Measurements from ENCODE around the gene VHLL. TPM values are rescaled to one million over a fixed set of nuclear protein-coding genes. Genes with fewer than 3 reads are reported as not detected.

VHLL gene
- total and polyA plus RNA-seq, 2 of the 13 experiments (the other 11 are each of a cell fraction or from before 2014, with no cell fraction given) = 0.24 TPM; not detected in 1

GRCh38 chr1:156282479-156283222, 16.5 kb downstream of the VHLL start, which contains the start of gene SMG5 (continued):
- TF ChIP-seq ZNF282 (IDR thresholded peaks at IDR 0.05; ENCODE audit: partially characterized antibody) = no peak
- TF ChIP-seq EZH2 (conservative IDR thresholded peaks at IDR 0.05; ENCODE audit: low read depth, low read length) = no peak
- TF ChIP-seq ZSCAN29 (CRISPR knock-in tag; conservative IDR thresholded peaks at IDR 0.05) = peak; percentile 79
- peak; percentile 92 for TF ChIP-seq POGZ (CRISPR knock-in tag; IDR thresholded peaks at IDR 0.05)
- no peak for TF ChIP-seq MZF1 (CRISPR knock-in tag; IDR thresholded peaks at IDR 0.05; ENCODE audit: borderline replicate concordance)
- TF ChIP-seq SKI (IDR thresholded peaks at IDR 0.05; ENCODE audit: partially characterized antibody) = peak; percentile 15
- TF ChIP-seq SIX1 (CRISPR knock-in tag; IDR thresholded peaks at IDR 0.05; ENCODE audit: borderline replicate concordance) = peak; percentile 81; the same call in 1 of the 2 replicates
- TF ChIP-seq SALL2 (CRISPR knock-in tag; IDR thresholded peaks at IDR 0.05) = peak; percentile 88
- TF ChIP-seq NFRKB (IDR thresholded peaks at IDR 0.05) = peak; percentile 74
- peak; percentile 29; the same call in 1 of the 2 replicates for TF ChIP-seq ESRRA (CRISPR knock-in tag; IDR thresholded peaks at IDR 0.05; ENCODE audit: low read depth)
- no peak for TF ChIP-seq ZNF572 (CRISPR knock-in tag; IDR thresholded peaks at IDR 0.05)
- peak; percentile 53; the same call in 1 of the 2 replicates for TF ChIP-seq ZNF543 (CRISPR knock-in tag; IDR thresholded peaks at IDR 0.05)
- TF ChIP-seq SIN3B (IDR thresholded peaks at IDR 0.05; ENCODE audit: low read length) = peak; percentile 84
- TF ChIP-seq ZFP36L2 (CRISPR knock-in tag; IDR thresholded peaks at IDR 0.05) = no peak; the same call in 1 of the 2 replicates
- TF ChIP-seq POLR2G (IDR thresholded peaks at IDR 0.05; ENCODE audit: low read depth, low read length) = peak; percentile 98
- TF ChIP-seq ZNF766 (CRISPR knock-in tag; IDR thresholded peaks at IDR 0.05; ENCODE audit: borderline replicate concordance) = no peak
- no peak for TF ChIP-seq CEBPB (IDR thresholded peaks at IDR 0.05; ENCODE audit: borderline replicate concordance, low read depth, low read length)
- TF ChIP-seq KLF13 (CRISPR knock-in tag; IDR thresholded peaks at IDR 0.05) = no peak
- 0 out of 2 replicates have a peak, but pooled peaks have one; percentile 60 for TF ChIP-seq ZNF333 (CRISPR knock-in tag; IDR thresholded peaks at IDR 0.05; ENCODE audit: borderline replicate concordance)
- TF ChIP-seq ZNF264 (CRISPR knock-in tag; IDR thresholded peaks at IDR 0.05) = peak; percentile 69; the same call in 1 of the 2 replicates
- peak; percentile 43 for TF ChIP-seq THRA (CRISPR knock-in tag; IDR thresholded peaks at IDR 0.05; ENCODE audit: borderline replicate concordance)
- TF ChIP-seq THAP11 (CRISPR knock-in tag; IDR thresholded peaks at IDR 0.05) = peak; percentile 95
- no peak for TF ChIP-seq ZNF672 (CRISPR knock-in tag; IDR thresholded peaks at IDR 0.05)
- TF ChIP-seq GPBP1L1 (CRISPR knock-in tag; IDR thresholded peaks at IDR 0.05) = no peak
- TF ChIP-seq HES4 (CRISPR knock-in tag; IDR thresholded peaks at IDR 0.05; ENCODE audit: borderline replicate concordance) = peak; percentile 59; the same call in 1 of the 2 replicates
- no peak for TF ChIP-seq PREB (CRISPR knock-in tag; IDR thresholded peaks at IDR 0.05)
- no peak for TF ChIP-seq PRMT3 (CRISPR knock-in tag; IDR thresholded peaks at IDR 0.05; ENCODE audit: borderline replicate concordance, low read depth)
